ENCODE data around the gene ZSCAN5A. TPM values are rescaled to one million over a fixed set of nuclear protein-coding genes. Genes with fewer than 3 reads are reported as not detected.
A peak's percentile ranks its signal among the peaks of the same experiment; 100 is the strongest.

The ZSCAN5A gene
- total and polyA plus RNA-seq, 9 of the 15 experiments (the other 6 are each of a cell fraction or from before 2014, with no cell fraction given): 5.8 to 15.3 (median 11.8) TPM

DNA sequence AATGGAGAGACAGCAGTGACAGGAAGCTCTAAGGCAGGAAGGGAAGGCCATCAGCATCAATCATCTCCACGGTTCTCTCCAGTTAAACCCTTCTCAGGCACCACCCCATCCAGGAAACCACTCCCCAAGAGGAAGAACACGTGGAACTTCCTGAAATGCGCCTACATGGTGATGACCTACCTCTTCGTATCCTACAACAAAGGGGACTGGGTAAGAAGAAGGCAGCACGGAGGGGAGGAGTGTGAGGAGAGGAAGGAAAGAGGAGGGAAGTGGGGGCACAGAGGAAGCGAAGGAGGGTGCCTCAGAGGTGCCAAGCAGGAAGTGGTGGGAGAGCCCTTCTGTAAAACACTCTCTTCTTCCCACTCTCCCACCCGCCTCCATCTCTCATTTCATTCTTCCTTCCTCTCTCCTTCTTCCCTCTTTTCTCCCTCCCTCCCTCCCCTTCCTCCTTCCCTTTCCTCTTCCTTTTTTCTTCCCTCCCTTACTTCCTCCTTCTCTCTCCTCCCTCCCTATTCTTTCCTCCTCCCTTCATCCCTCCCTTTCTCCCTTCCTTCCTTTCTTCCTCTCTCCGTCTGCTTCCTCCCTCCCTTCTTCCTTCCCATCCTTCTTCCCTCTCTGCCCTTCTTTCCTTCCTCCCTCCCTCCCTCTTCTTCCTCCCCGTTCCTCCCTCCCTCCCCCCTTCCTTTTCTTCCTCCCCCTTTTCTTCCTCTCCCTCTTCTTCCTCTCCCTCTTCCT is 12.6 kb downstream of the ZSCAN5A start (continued):
- TF ChIP-seq, protein P1, sequence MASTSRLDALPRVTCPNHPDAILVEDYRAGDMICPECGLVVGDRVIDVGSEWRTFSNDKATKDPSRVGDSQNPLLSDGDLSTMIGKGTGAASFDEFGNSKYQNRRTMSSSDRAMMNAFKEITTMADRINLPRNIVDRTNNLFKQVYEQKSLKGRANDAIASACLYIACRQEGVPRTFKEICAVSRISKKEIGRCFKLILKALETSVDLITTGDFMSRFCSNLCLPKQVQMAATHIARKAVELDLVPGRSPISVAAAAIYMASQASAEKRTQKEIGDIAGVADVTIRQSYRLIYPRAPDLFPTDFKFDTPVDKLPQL (IDR thresholded peaks at IDR 0.05; ENCODE audit: extremely low read depth, insufficient read length): no peak
- peak; percentile 67 for TF ChIP-seq PCBP2 (IDR thresholded peaks at IDR 0.05; ENCODE audit: low read depth, low read length, poor library complexity, severe bottlenecking)
- TF ChIP-seq FOXM1 (IDR thresholded peaks at IDR 0.05; ENCODE audit: low read depth): no peak
- TF ChIP-seq FOXM1 (CRISPR knock-in tag; IDR thresholded peaks at IDR 0.05; ENCODE audit: low read depth): no peak
- TF ChIP-seq, protein P2, sequence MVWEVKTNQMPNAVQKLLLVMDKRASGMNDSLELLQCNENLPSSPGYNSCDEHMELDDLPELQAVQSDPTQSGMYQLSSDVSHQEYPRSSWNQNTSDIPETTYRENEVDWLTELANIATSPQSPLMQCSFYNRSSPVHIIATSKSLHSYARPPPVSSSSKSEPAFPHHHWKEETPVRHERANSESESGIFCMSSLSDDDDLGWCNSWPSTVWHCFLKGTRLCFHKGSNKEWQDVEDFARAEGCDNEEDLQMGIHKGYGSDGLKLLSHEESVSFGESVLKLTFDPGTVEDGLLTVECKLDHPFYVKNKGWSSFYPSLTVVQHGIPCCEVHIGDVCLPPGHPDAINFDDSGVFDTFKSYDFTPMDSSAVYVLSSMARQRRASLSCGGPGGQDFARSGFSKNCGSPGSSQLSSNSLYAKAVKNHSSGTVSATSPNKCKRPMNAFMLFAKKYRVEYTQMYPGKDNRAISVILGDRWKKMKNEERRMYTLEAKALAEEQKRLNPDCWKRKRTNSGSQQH (CRISPR knock-in tag; IDR thresholded peaks at IDR 0.05): peak; percentile 74; the same call in 1 of the 2 replicates
- peak; percentile 73 for TF ChIP-seq ETV1 (tag; conservative IDR thresholded peaks at IDR 0.05; ENCODE audit: low read depth)
- TF ChIP-seq EHMT2 (IDR thresholded peaks at IDR 0.05): no peak
- no peak for TF ChIP-seq ZNF133 (CRISPR knock-in tag; IDR thresholded peaks at IDR 0.05)
- no peak for TF ChIP-seq HNRNPUL1 (IDR thresholded peaks at IDR 0.05; ENCODE audit: low read length)
- TF ChIP-seq ELF1 (tag; IDR thresholded peaks at IDR 0.05): peak; percentile 15; the same call in 1 of the 2 replicates
- TF ChIP-seq MED1 (CRISPR knock-in tag; IDR thresholded peaks at IDR 0.05; ENCODE audit: borderline replicate concordance): no peak
- TF ChIP-seq, protein P3, sequence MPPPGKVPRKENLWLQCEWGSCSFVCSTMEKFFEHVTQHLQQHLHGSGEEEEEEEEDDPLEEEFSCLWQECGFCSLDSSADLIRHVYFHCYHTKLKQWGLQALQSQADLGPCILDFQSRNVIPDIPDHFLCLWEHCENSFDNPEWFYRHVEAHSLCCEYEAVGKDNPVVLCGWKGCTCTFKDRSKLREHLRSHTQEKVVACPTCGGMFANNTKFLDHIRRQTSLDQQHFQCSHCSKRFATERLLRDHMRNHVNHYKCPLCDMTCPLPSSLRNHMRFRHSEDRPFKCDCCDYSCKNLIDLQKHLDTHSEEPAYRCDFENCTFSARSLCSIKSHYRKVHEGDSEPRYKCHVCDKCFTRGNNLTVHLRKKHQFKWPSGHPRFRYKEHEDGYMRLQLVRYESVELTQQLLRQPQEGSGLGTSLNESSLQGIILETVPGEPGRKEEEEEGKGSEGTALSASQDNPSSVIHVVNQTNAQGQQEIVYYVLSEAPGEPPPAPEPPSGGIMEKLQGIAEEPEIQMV (tag; conservative IDR thresholded peaks at IDR 0.05; ENCODE audit: low read depth): 0 out of 2 replicates have a peak, but pooled peaks have one; percentile 10
- TF ChIP-seq SREBF2 (CRISPR knock-in tag; IDR thresholded peaks at IDR 0.05): no peak
- peak; percentile 90 for TF ChIP-seq ZNF512 (tag; IDR thresholded peaks at IDR 0.05)
- no peak for TF ChIP-seq HLTF (IDR thresholded peaks at IDR 0.05)
- TF ChIP-seq MYC (IDR thresholded peaks at IDR 0.05; ENCODE audit: low read depth, low read length): peak; percentile 60; the same call in 1 of the 2 replicates
- no peak for TF ChIP-seq MYC (CRISPR knock-in tag; IDR thresholded peaks at IDR 0.05; ENCODE audit: borderline replicate concordance, low read depth)
- TF ChIP-seq, protein P4, sequence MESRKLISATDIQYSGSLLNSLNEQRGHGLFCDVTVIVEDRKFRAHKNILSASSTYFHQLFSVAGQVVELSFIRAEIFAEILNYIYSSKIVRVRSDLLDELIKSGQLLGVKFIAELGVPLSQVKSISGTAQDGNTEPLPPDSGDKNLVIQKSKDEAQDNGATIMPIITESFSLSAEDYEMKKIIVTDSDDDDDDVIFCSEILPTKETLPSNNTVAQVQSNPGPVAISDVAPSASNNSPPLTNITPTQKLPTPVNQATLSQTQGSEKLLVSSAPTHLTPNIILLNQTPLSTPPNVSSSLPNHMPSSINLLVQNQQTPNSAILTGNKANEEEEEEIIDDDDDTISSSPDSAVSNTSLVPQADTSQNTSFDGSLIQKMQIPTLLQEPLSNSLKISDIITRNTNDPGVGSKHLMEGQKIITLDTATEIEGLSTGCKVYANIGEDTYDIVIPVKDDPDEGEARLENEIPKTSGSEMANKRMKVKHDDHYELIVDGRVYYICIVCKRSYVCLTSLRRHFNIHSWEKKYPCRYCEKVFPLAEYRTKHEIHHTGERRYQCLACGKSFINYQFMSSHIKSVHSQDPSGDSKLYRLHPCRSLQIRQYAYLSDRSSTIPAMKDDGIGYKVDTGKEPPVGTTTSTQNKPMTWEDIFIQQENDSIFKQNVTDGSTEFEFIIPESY (CRISPR knock-in tag; IDR thresholded peaks at IDR 0.05): no peak
- TF ChIP-seq ETV5 (CRISPR knock-in tag; IDR thresholded peaks at IDR 0.05; ENCODE audit: low read depth): 0 out of 2 replicates have a peak, but pooled peaks have one; percentile 17

Data from K562 (cell line).